Measurements from ENCODE around the gene GKN1. TPM values are rescaled to one million over a fixed set of nuclear protein-coding genes. Genes with fewer than 3 reads are reported as not detected.

GKN1 gene
- total and polyA plus RNA-seq, 4 experiments from 2014 or later = not detected

DNA sequence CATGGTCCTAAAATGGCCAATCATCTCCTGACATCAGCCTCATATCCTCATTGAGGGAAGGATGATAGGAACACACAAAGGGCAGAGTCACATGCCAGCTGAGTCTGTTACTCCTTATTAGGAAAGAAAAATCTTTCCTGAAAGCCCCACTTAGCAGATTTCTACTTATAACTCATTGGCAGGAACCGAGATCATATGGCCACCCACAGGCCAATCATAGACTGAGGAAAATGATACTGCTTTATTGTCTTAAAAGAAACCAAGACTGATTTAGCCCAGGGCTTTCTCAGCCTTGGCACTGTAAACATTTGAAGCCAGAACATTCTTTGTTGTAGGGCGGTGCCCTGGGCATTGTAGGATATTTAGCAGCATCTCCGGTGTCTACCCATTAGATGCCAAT is 40.4 kb upstream of the GKN1 start:
- ChIA-PET POLR2A (ENCODE audit: partially characterized antibody) (no interaction called here), CTCF (ENCODE audit: partially characterized antibody) (interaction anchor here (1.4 to 6.5 kb wide), 3 partner anchors 8 to 225 kb away, joined by 4 to 32 read pairs (median 6); no protein-coding TSS in a partner anchor)
- Mint-ChIP-seq H3K4me1 (no peaks in the 10 kb centered on the region), H3K36me3 (no peaks in the 10 kb centered on the region), H3K4me3 (no peak overlapping the region), H3K27ac (no peak overlapping the region), H3K27me3 (peaks cover 6 to 10% of the 10 kb centered on the region in 2 donors), H3K9me3 (peaks cover 0 to 3% (median 0%) of the 10 kb centered on the region in 8 donors)
- DNase-seq = no peak
- Histone ChIP-seq H3K27me3 (ENCODE audit: insufficient read depth, low read length) (no peaks in the 10 kb centered on the region), H3K9me3 (ENCODE audit: control insufficient read depth in 1 of 2, low read length in 2 of 2) (no peaks in the 10 kb centered on the region), H3K4me1 (ENCODE audit: insufficient read depth, low read length) (no peaks in the 10 kb centered on the region), H3K4me3 (ENCODE audit: low read length in 2 of 2) (no peak overlapping the region), H3K36me3 (ENCODE audit: insufficient read depth, low read length) (no peaks in the 10 kb centered on the region), H3K27ac (ENCODE audit: low read depth, low read length) (no peak overlapping the region)
- intact Hi-C loops (cut with micrococcal nuclease) = no loop called here

DNA sequence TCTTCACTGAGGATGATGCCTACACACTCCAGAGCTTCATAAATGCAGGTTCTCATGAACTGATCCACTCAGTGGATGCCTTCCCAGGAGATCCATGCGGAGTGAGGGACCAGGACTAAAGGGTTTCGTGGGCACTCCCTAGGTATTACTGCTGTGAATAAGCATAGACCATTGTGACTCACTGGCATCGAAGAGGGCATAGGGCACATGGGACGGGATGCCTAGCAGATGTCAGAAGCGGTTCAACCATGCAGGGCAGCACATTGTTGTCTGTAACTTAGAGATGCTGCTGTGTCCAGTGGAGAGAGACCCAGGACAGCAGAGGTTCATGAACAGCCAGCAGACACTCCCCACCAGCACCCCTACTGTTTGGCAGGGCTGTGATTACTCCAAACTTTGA is 39.0 kb upstream of the GKN1 start:
- ChIA-PET CTCF (ENCODE audit: partially characterized antibody) (interaction anchor here (1.1 to 6.5 kb wide), 3 partner anchors 8 to 26 kb away, joined by 3 to 32 read pairs (median 6); no protein-coding TSS in a partner anchor), POLR2A (ENCODE audit: partially characterized antibody) (no interaction called here)
- Histone ChIP-seq H3K27me3 (ENCODE audit: insufficient read depth, low read length) (no peaks in the 10 kb centered on the region), H3K9me3 (ENCODE audit: control insufficient read depth in 1 of 2, low read length in 2 of 2) (no peaks in the 10 kb centered on the region), H3K27ac (ENCODE audit: low read depth, low read length) (no peak overlapping the region), H3K4me3 (ENCODE audit: low read length in 2 of 2) (no peak overlapping the region), H3K36me3 (ENCODE audit: insufficient read depth, low read length) (no peaks in the 10 kb centered on the region), H3K4me1 (ENCODE audit: insufficient read depth, low read length) (no peaks in the 10 kb centered on the region)
- peaks cover 3 to 7% of the 10 kb centered on the region in 2 donors for H3K27me3 Mint-ChIP-seq
- H3K36me3 Mint-ChIP-seq = no peaks in the 10 kb centered on the region
- no peak for DNase-seq
- peak overlapping the region in 1 of 7 donors; percentile 22 for H3K27ac Mint-ChIP-seq
- peaks cover 0 to 4% (median 0%) of the 10 kb centered on the region in 8 donors for H3K9me3 Mint-ChIP-seq
- H3K4me3 Mint-ChIP-seq = no peak overlapping the region
- intact Hi-C loops (cut with micrococcal nuclease) = no loop called here
- H3K4me1 Mint-ChIP-seq = no peaks in the 10 kb centered on the region

DNA sequence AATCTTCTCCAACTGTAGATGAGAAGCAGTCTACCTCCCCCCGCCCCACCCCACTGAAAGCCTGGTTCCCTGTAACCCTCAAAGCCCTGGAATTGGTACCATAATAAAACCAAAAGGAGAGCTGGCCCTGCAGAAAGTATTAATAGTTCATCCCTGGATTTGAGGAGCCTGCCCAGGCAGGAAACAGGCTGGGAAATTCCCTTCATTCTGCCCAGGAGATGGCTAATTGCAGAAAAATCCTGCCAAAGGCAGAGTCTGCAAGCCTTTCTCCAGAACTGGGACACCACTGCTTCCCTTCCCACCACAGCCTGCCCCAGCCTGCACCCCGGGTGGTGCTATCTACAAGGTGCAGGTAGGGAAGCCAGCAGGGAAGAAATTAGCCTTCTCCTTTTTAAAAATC is 38.0 kb upstream of the GKN1 start:
- Histone ChIP-seq H3K27me3 (ENCODE audit: insufficient read depth, low read length) (no peaks in the 10 kb centered on the region), H3K27ac (ENCODE audit: low read depth, low read length) (no peak overlapping the region), H3K4me3 (ENCODE audit: low read length in 2 of 2) (no peak overlapping the region), H3K4me1 (ENCODE audit: insufficient read depth, low read length) (no peaks in the 10 kb centered on the region), H3K36me3 (ENCODE audit: insufficient read depth, low read length) (no peaks in the 10 kb centered on the region), H3K9me3 (ENCODE audit: control insufficient read depth in 1 of 2, low read length in 2 of 2) (no peaks in the 10 kb centered on the region)
- ChIA-PET CTCF (ENCODE audit: partially characterized antibody) (interaction anchor here (1.1 to 6.5 kb wide), 3 partner anchors 7 to 342 kb away, joined by 3 to 32 read pairs (median 3); no protein-coding TSS in a partner anchor), POLR2A (ENCODE audit: partially characterized antibody) (no interaction called here)
- Mint-ChIP-seq H3K9me3 (peaks cover 0 to 4% (median 0%) of the 10 kb centered on the region in 8 donors), H3K4me3 (no peak overlapping the region), H3K36me3 (no peaks in the 10 kb centered on the region), H3K4me1 (no peaks in the 10 kb centered on the region), H3K27me3 (peaks cover 7 to 9% of the 10 kb centered on the region in 2 donors), H3K27ac (no peak overlapping the region)
- DNase-seq = no peak
- intact Hi-C loops (cut with micrococcal nuclease) = no loop called here

DNA sequence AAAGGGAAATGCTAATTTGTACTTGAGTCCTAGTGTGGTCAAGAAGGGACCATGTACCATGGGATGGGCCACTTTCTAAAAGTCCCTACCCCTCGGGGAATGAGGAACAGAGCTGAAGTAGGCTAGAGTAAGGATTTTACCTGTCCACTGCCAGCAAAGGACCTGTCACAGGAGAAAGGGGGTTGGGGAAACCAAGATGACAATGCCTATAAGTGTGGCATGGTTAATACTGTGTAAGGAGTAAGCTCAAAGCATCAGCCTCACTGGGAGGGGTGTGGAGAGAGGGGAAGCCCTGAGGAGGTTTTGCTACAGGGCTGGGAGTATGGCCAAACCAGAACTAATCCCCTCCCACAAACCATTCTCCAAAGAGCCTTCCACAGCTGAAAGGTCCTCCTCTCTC is 37.5 kb upstream of the GKN1 start:
- peaks cover 5 to 12% of the 10 kb centered on the region in 2 donors for H3K27me3 Mint-ChIP-seq
- H3K27ac Mint-ChIP-seq = no peak overlapping the region
- H3K9me3 Mint-ChIP-seq = peaks cover 0 to 4% (median 0%) of the 10 kb centered on the region in 8 donors
- Histone ChIP-seq H3K9me3 (ENCODE audit: control insufficient read depth in 1 of 2, low read length in 2 of 2) (no peaks in the 10 kb centered on the region), H3K36me3 (ENCODE audit: insufficient read depth, low read length) (no peaks in the 10 kb centered on the region), H3K4me3 (ENCODE audit: low read length in 2 of 2) (no peak overlapping the region), H3K27ac (ENCODE audit: low read depth, low read length) (no peak overlapping the region), H3K4me1 (ENCODE audit: insufficient read depth, low read length) (no peaks in the 10 kb centered on the region), H3K27me3 (ENCODE audit: insufficient read depth, low read length) (no peaks in the 10 kb centered on the region)
- DNase-seq = no peak
- no peaks in the 10 kb centered on the region for H3K4me1 Mint-ChIP-seq
- CTCF ChIA-PET (ENCODE audit: partially characterized antibody) = interaction anchor here (1.1 to 6.5 kb wide), 3 partner anchors 7 to 343 kb away, joined by 3 to 32 read pairs (median 3); no protein-coding TSS in a partner anchor
- no peak overlapping the region for H3K4me3 Mint-ChIP-seq
- POLR2A ChIA-PET (ENCODE audit: partially characterized antibody) = no interaction called here
- intact Hi-C loops (cut with micrococcal nuclease) = no loop called here
- no peaks in the 10 kb centered on the region for H3K36me3 Mint-ChIP-seq

GRCh38 chr2:68937346-68938055 is 36.9 kb upstream of the GKN1 start:
- H3K9me3 Mint-ChIP-seq = peaks cover 0 to 4% (median 0%) of the 10 kb centered on the region in 8 donors
- intact Hi-C loops (cut with micrococcal nuclease) = no loop called here
- ChIA-PET POLR2A (ENCODE audit: partially characterized antibody) (interaction anchor here (0.9 kb wide), 1 partner anchor 450 kb away, joined by 3 read pairs; no protein-coding TSS in a partner anchor), CTCF (ENCODE audit: partially characterized antibody) (interaction anchor here (1.1 kb wide), 2 partner anchors 342 to 343 kb away, joined by 3 read pairs; no protein-coding TSS in a partner anchor)
- no peak overlapping the region for H3K27ac Mint-ChIP-seq
- no peak overlapping the region for H3K27ac ChIP-seq (ENCODE audit: low read depth, low read length)
- peaks cover 6% of the 10 kb centered on the region for H3K27me3 ChIP-seq (ENCODE audit: insufficient read depth, low read length)
- no peak for DNase-seq
- H3K4me1 Mint-ChIP-seq = no peaks in the 10 kb centered on the region
- H3K4me3 Mint-ChIP-seq = no peak overlapping the region
- H3K4me1 ChIP-seq (ENCODE audit: insufficient read depth, low read length) = no peaks in the 10 kb centered on the region
- H3K36me3 ChIP-seq (ENCODE audit: insufficient read depth, low read length) = no peaks in the 10 kb centered on the region
- H3K36me3 Mint-ChIP-seq = no peaks in the 10 kb centered on the region
- H3K9me3 ChIP-seq (ENCODE audit: control insufficient read depth in 1 of 2, low read length in 2 of 2) = no peaks in the 10 kb centered on the region
- no peak overlapping the region for H3K4me3 ChIP-seq (ENCODE audit: low read length in 2 of 2)
- H3K27me3 Mint-ChIP-seq = peaks cover 8 to 16% of the 10 kb centered on the region in 2 donors

- Histone ChIP-seq H3K27ac (ENCODE audit: low read depth, low read length) (no peak overlapping the region), H3K4me3 (ENCODE audit: low read length in 2 of 2) (no peak overlapping the region), H3K9me3 (ENCODE audit: control insufficient read depth in 1 of 2, low read length in 2 of 2) (no peaks in the 10 kb centered on the region), H3K27me3 (ENCODE audit: insufficient read depth, low read length) (peaks cover 15% of the 10 kb centered on the region), H3K4me1 (ENCODE audit: insufficient read depth, low read length) (no peaks in the 10 kb centered on the region), H3K36me3 (ENCODE audit: insufficient read depth, low read length) (no peaks in the 10 kb centered on the region)
- intact Hi-C loops (cut with micrococcal nuclease) = no loop called here
- no peak overlapping the region for H3K4me3 Mint-ChIP-seq
- DNase-seq = no peak
- H3K4me1 Mint-ChIP-seq = peaks cover 2 to 5% (median 5%) of the 10 kb centered on the region in 4 donors
- peaks cover 0 to 4% (median 0%) of the 10 kb centered on the region in 8 donors for H3K9me3 Mint-ChIP-seq
- ChIA-PET CTCF (ENCODE audit: partially characterized antibody) (no interaction called here), POLR2A (ENCODE audit: partially characterized antibody) (no interaction called here)
- H3K27ac Mint-ChIP-seq = no peak overlapping the region
- H3K36me3 Mint-ChIP-seq = no peaks in the 10 kb centered on the region
- peaks cover 16 to 24% of the 10 kb centered on the region in 2 donors for H3K27me3 Mint-ChIP-seq
Observed at GRCh38 chr2:68938938-68939337, 35.5 kb upstream of the GKN1 start.

GRCh38 chr2:68939962-68940361 is 34.5 kb upstream of the GKN1 start:
- H3K4me1 ChIP-seq (ENCODE audit: insufficient read depth, low read length) = no peaks in the 10 kb centered on the region
- intact Hi-C loops (cut with micrococcal nuclease) = loop anchor here (5.0 kb wide), 1 partner anchor 367 kb away; no protein-coding TSS in a partner anchor
- Mint-ChIP-seq H3K4me3 (no peak overlapping the region), H3K27ac (no peak overlapping the region), H3K27me3 (peaks cover 16 to 26% of the 10 kb centered on the region in 2 donors), H3K9me3 (peaks cover 0 to 7% (median 0%) of the 10 kb centered on the region in 8 donors), H3K4me1 (peaks cover 2 to 5% (median 5%) of the 10 kb centered on the region in 4 donors), H3K36me3 (no peaks in the 10 kb centered on the region)
- no peak for DNase-seq
- H3K36me3 ChIP-seq (ENCODE audit: insufficient read depth, low read length) = no peaks in the 10 kb centered on the region
- CTCF ChIA-PET (ENCODE audit: partially characterized antibody) = no interaction called here
- POLR2A ChIA-PET (ENCODE audit: partially characterized antibody) = no interaction called here
- no peaks in the 10 kb centered on the region for H3K9me3 ChIP-seq (ENCODE audit: control insufficient read depth in 1 of 2, low read length in 2 of 2)
- no peak overlapping the region for H3K4me3 ChIP-seq (ENCODE audit: low read length in 2 of 2)
- H3K27ac ChIP-seq (ENCODE audit: low read depth, low read length) = no peak overlapping the region
- H3K27me3 ChIP-seq (ENCODE audit: insufficient read depth, low read length) = peaks cover 15% of the 10 kb centered on the region

Measured in CD4-positive, alpha-beta memory T cell (primary cell).